ENCODE data around the gene FN3K.

FN3K gene

GRCh38 chr17:82789051-82789592, 53.7 kb downstream of the FN3K start:
- H3K27ac ChIP-seq (ENCODE audit: extremely low read depth, low read depth, low read length) = no peak overlapping the region
- POLR2A ChIA-PET = interaction anchor here (0.6 kb wide), 1 partner anchor 14 kb away, joined by 8 read pairs; no protein-coding TSS in a partner anchor
- H3K4me1 ChIP-seq (ENCODE audit: control insufficient read depth, insufficient read depth, low read length) = no peaks in the 10 kb centered on the region
- H3K36me3 ChIP-seq (ENCODE audit: control insufficient read depth in 2 of 2, insufficient read depth in 1 of 2, low read length in 2 of 2) = peaks cover under 1 to 14% of the 10 kb centered on the region in 2 experiments; a peak in 2 of 3 replicates
- H3K4me3 ChIP-seq (ENCODE audit: low read depth, low read length) = no peak overlapping the region
- CTCF ChIA-PET = interaction anchor here (0.6 kb wide), 1 partner anchor 391 kb away, joined by 3 read pairs; no protein-coding TSS in a partner anchor
- no peaks in the 10 kb centered on the region for H3K9me3 ChIP-seq (ENCODE audit: control insufficient read depth, insufficient read depth, low read depth, low read length)
- TF ChIP-seq ZBTB21 (tag by site-specific recombination; IDR thresholded peaks at IDR 0.05) (no peak), REST (tag by site-specific recombination; IDR thresholded peaks at IDR 0.05) (no peak), ZNF324 (tag by site-specific recombination; IDR thresholded peaks at IDR 0.05) (no peak), REPIN1 (tag by site-specific recombination; IDR thresholded peaks at IDR 0.05; ENCODE audit: low read depth) (no peak), RBAK (tag by site-specific recombination; IDR thresholded peaks at IDR 0.05) (no peak)

GRCh38 chr17:82789806-82790205, 54.4 kb downstream of the FN3K start:
- ChIA-PET CTCF (interaction anchor here (0.6 to 0.8 kb wide), 2 partner anchors 128 to 390 kb away, joined by 3 read pairs; no protein-coding TSS in a partner anchor), POLR2A (no interaction called here)
- no peak overlapping the region for H3K4me3 ChIP-seq (ENCODE audit: low read depth, low read length)
- H3K4me1 ChIP-seq (ENCODE audit: control insufficient read depth, insufficient read depth, low read length) = no peaks in the 10 kb centered on the region
- TF ChIP-seq TSHZ1 (tag by site-specific recombination; IDR thresholded peaks at IDR 0.05; ENCODE audit: borderline replicate concordance) = no peak
- no peak for TF ChIP-seq ZNF132 (tag by site-specific recombination; IDR thresholded peaks at IDR 0.05; ENCODE audit: borderline replicate concordance)
- TF ChIP-seq SCRT1 (tag by site-specific recombination; IDR thresholded peaks at IDR 0.05; ENCODE audit: borderline replicate concordance) = 0 out of 2 replicates have a peak, but pooled peaks have one; percentile 48
- no peak for TF ChIP-seq TCF7L2 (IDR thresholded peaks at IDR 0.05; ENCODE audit: borderline replicate concordance, low read depth, low read length)
- no peak for TF ChIP-seq ZNF26 (tag by site-specific recombination; IDR thresholded peaks at IDR 0.05)
- no peak for TF ChIP-seq ZNF157 (tag by site-specific recombination; IDR thresholded peaks at IDR 0.05)
- TF ChIP-seq ZNF140 (tag by site-specific recombination; IDR thresholded peaks at IDR 0.05) = no peak
- peak; percentile 77 for TF ChIP-seq SCRT2 (tag by site-specific recombination; IDR thresholded peaks at IDR 0.05)
- peaks cover 0 to 7% of the 10 kb centered on the region in 2 experiments; a peak in 2 of 3 replicates for H3K36me3 ChIP-seq (ENCODE audit: control insufficient read depth in 2 of 2, insufficient read depth in 1 of 2, low read length in 2 of 2)
- H3K27ac ChIP-seq (ENCODE audit: extremely low read depth, low read depth, low read length) = no peak overlapping the region
- no peaks in the 10 kb centered on the region for H3K9me3 ChIP-seq (ENCODE audit: control insufficient read depth, insufficient read depth, low read depth, low read length)

Measured in HEK293 (cell line).